ENCODE measurements around the gene SKIDA1.

GRCh38 chr10:21488246-21488956 lies 37.1 kb downstream of the SKIDA1 start:
- TF ChIP-seq TCF4 (CRISPR knock-in tag; IDR thresholded peaks at IDR 0.05; ENCODE audit: borderline replicate concordance), result no peak
- TF ChIP-seq RARB (CRISPR knock-in tag; IDR thresholded peaks at IDR 0.05), result no peak
- TF ChIP-seq CSRNP3 (CRISPR knock-in tag; IDR thresholded peaks at IDR 0.05), result no peak
- no peak for TF ChIP-seq ISL1 (CRISPR knock-in tag; IDR thresholded peaks at IDR 0.05)
- TF ChIP-seq GLIS3 (CRISPR knock-in tag; IDR thresholded peaks at IDR 0.05), result no peak
- no peak for TF ChIP-seq SNAI2 (CRISPR knock-in tag; IDR thresholded peaks at IDR 0.05)
- no peak for TF ChIP-seq CREB5 (CRISPR knock-in tag; IDR thresholded peaks at IDR 0.05; ENCODE audit: low read depth)
- TF ChIP-seq BACH2 (CRISPR knock-in tag; IDR thresholded peaks at IDR 0.05; ENCODE audit: borderline replicate concordance), result no peak
- TF ChIP-seq ZFP3 (CRISPR knock-in tag; IDR thresholded peaks at IDR 0.05), result no peak
- TF ChIP-seq TOX (CRISPR knock-in tag; IDR thresholded peaks at IDR 0.05; ENCODE audit: borderline replicate concordance), result no peak
- TF ChIP-seq, protein P1, sequence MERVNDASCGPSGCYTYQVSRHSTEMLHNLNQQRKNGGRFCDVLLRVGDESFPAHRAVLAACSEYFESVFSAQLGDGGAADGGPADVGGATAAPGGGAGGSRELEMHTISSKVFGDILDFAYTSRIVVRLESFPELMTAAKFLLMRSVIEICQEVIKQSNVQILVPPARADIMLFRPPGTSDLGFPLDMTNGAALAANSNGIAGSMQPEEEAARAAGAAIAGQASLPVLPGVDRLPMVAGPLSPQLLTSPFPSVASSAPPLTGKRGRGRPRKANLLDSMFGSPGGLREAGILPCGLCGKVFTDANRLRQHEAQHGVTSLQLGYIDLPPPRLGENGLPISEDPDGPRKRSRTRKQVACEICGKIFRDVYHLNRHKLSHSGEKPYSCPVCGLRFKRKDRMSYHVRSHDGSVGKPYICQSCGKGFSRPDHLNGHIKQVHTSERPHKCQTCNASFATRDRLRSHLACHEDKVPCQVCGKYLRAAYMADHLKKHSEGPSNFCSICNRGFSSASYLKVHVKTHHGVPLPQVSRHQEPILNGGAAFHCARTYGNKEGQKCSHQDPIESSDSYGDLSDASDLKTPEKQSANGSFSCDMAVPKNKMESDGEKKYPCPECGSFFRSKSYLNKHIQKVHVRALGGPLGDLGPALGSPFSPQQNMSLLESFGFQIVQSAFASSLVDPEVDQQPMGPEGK (CRISPR knock-in tag; IDR thresholded peaks at IDR 0.05; ENCODE audit: borderline replicate concordance), result no peak
- no peak for TF ChIP-seq ZNF70 (CRISPR knock-in tag; IDR thresholded peaks at IDR 0.05)
